ENCODE measurements around the gene ACO2. TPM values are rescaled to one million over a fixed set of nuclear protein-coding genes. Genes with fewer than 3 reads are reported as not detected.
A peak's percentile ranks its signal among the peaks of the same experiment; 100 is the strongest.

Gene ACO2
- total and polyA plus RNA-seq, 2 of the 8 experiments (the other 6 are each of a cell fraction or from before 2014, with no cell fraction given), result 52.8 to 75.4 TPM

DNA sequence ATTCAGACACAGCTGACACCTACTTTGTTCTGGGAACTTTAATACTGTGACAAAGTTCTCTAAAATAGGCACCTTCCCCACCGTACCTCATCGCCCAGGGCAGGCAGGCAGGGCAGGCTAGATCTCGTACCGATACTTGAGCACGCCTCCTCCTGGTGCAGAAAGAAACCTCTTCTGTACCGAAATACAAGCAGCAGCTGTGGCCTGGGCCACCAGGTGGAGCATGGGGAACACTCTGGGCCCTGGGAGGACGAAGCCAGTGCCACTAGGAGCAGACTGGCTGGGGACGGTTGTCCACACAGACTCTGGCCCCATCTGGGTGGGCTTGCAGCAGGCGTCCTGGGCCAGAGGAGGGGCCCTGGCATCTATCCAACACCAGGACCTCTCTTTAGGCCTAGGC lies 108.0 kb downstream of the ACO2 start (continued):
- no peak for TF ChIP-seq GTF2F1 (IDR thresholded peaks at IDR 0.05; ENCODE audit: borderline replicate concordance, low read depth, low read length)
- no peak for TF ChIP-seq SRF (IDR thresholded peaks at IDR 0.05; ENCODE audit: low read depth, low read length)
- TF ChIP-seq CHD2 (IDR thresholded peaks at IDR 0.05; ENCODE audit: low read length), result no peak
- no peak; the same call in 1 of the 2 replicates for TF ChIP-seq GABPA (IDR thresholded peaks at IDR 0.05; ENCODE audit: borderline replicate concordance, insufficient read depth, low read length)
- TF ChIP-seq, protein P1, sequence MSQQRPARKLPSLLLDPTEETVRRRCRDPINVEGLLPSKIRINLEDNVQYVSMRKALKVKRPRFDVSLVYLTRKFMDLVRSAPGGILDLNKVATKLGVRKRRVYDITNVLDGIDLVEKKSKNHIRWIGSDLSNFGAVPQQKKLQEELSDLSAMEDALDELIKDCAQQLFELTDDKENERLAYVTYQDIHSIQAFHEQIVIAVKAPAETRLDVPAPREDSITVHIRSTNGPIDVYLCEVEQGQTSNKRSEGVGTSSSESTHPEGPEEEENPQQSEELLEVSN (IDR thresholded peaks at IDR 0.05), result no peak
- no peak for TF ChIP-seq NANOG (IDR thresholded peaks at IDR 0.05; ENCODE audit: insufficient read depth, low read depth, low read length, poor library complexity, severe bottlenecking)
- TF ChIP-seq POLR2AphosphoS5 (IDR thresholded peaks at IDR 0.05; ENCODE audit: low read depth, low read length), result no peak
- TF ChIP-seq RBBP5 (IDR thresholded peaks at IDR 0.05; ENCODE audit: borderline replicate concordance, low read depth, low read length), result no peak
- TF ChIP-seq ASH2L (IDR thresholded peaks at IDR 0.05; ENCODE audit: low read length), result no peak
- no peak for TF ChIP-seq SP2 (IDR thresholded peaks at IDR 0.05; ENCODE audit: low read length)
- TF ChIP-seq EGR1 (IDR thresholded peaks at IDR 0.05; ENCODE audit: borderline replicate concordance, low read depth, low read length), result no peak
- TF ChIP-seq MAFK (IDR thresholded peaks at IDR 0.05; ENCODE audit: low read depth, low read length), result no peak
- no peak for TF ChIP-seq KDM4A (IDR thresholded peaks at IDR 0.05; ENCODE audit: low read depth, low read length, severe bottlenecking)
- no peak for TF ChIP-seq HDAC2 (IDR thresholded peaks at IDR 0.05; ENCODE audit: borderline replicate concordance in 1 of 2, low read depth in 2 of 2, low read length in 2 of 2)
- TF ChIP-seq NRF1 (IDR thresholded peaks at IDR 0.05; ENCODE audit: low read depth, low read length), result no peak
- TF ChIP-seq CHD1 (IDR thresholded peaks at IDR 0.05; ENCODE audit: low read depth, low read length), result no peak
- no peak for TF ChIP-seq BCL11A (IDR thresholded peaks at IDR 0.05; ENCODE audit: low read depth in 2 of 2, low read length in 2 of 2)
- no peak for TF ChIP-seq FOSL1 (IDR thresholded peaks at IDR 0.05; ENCODE audit: insufficient read depth, low read depth, low read length)
- TF ChIP-seq TBP (IDR thresholded peaks at IDR 0.05; ENCODE audit: low read depth, low read length), result peak; percentile 38; the same call in 1 of the 2 replicates
- peak; percentile 75 to 85 for TF ChIP-seq RAD21 (IDR thresholded peaks at IDR 0.05 in 1 of 2, conservative IDR thresholded peaks at IDR 0.05 in 1 of 2; ENCODE audit: low read depth in 2 of 2, low read length in 2 of 2)
- no peak for TF ChIP-seq RFX5 (IDR thresholded peaks at IDR 0.05; ENCODE audit: borderline replicate concordance, low read depth, low read length)
- no peak for TF ChIP-seq CBX5 (IDR thresholded peaks at IDR 0.05; ENCODE audit: low read depth, low read length)
- TF ChIP-seq TAF7 (optimal IDR thresholded peaks at IDR 0.05; ENCODE audit: borderline replicate concordance, low read depth, low read length), result no peak
- TF ChIP-seq BACH1 (IDR thresholded peaks at IDR 0.05; ENCODE audit: low read length), result no peak

Measured in H1 (cell line).